ENCODE results near the gene PODN.

- no peak for TF ChIP-seq POLR2AphosphoS5 (IDR thresholded peaks at IDR 0.05)
- TF ChIP-seq, protein P1, sequence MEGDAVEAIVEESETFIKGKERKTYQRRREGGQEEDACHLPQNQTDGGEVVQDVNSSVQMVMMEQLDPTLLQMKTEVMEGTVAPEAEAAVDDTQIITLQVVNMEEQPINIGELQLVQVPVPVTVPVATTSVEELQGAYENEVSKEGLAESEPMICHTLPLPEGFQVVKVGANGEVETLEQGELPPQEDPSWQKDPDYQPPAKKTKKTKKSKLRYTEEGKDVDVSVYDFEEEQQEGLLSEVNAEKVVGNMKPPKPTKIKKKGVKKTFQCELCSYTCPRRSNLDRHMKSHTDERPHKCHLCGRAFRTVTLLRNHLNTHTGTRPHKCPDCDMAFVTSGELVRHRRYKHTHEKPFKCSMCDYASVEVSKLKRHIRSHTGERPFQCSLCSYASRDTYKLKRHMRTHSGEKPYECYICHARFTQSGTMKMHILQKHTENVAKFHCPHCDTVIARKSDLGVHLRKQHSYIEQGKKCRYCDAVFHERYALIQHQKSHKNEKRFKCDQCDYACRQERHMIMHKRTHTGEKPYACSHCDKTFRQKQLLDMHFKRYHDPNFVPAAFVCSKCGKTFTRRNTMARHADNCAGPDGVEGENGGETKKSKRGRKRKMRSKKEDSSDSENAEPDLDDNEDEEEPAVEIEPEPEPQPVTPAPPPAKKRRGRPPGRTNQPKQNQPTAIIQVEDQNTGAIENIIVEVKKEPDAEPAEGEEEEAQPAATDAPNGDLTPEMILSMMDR (IDR thresholded peaks at IDR 0.05) = no peak
- no peak for TF ChIP-seq POLR2A (IDR thresholded peaks at IDR 0.05)
Observed at GRCh38 chr1:53070621-53071020, 8.6 kb downstream of the PODN start.
